Measurements from ENCODE around the gene SH3BGRL2.
"Not testable (repeated sequence)": the region's sequence is repeated elsewhere in the genome, so short reads cannot be mapped to it uniquely, and the experiment has no call there.

The SH3BGRL2 gene

GRCh38 chr6:79704200-79704599 is 73.1 kb downstream of the SH3BGRL2 start:
- no peak for DNase-seq

GRCh38 chr6:79705456-79705995 is 74.4 kb downstream of the SH3BGRL2 start:
- no peak for DNase-seq

DNA sequence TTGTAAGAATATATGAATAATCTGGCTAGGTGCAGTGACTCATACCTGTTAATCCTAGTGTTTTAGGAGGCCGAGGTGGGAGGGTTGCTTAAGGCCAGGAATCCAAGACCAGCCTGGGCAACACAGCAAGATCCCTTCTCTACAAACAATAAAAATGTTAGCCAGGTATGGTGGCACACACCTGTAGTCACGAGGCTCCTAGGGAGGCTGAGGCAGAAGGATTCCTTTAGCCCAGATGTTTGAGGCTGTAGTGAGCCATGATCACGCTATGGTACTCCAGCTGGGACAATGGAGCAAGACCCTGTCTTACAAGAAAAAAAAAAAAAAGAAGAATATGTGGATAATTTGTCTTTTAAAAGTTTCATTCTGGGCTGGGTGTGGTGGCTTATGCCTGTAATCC is 75.4 kb downstream of the SH3BGRL2 start:
- no peak for DNase-seq

- DNase-seq, result no peak
Observed at GRCh38 chr6:79707621-79708020, 76.5 kb downstream of the SH3BGRL2 start.

DNA sequence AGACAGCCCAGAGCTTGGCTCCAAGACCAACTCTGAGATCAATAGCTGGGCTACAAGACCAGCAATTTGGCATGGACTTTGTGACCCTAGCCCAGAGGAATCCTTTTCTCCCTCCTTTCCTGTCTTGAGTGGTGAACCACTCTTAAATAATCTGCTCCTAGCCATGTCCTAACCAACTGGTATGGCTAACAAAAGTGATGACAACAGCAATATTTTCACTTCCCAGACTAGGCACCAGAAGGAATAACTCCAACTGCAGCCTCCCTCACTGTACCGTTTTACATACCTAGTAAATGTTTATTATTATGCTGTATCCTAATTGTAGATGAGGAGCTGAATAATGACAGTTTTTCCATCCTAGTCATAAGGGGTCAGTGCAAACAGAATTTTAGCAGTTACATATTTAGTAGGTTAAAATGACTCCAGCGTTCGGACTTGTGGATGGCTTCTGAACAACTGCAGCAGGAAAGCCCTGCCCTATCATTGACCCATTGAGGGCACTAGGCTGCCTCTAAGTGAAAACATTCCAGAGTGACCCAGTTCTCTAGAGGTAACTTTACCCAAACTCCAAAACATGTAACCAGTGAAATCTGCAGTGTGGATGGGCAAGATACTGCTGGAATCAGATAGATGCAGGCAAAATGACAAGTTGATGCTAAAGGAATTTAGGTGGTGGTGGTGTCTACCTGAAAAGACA is 77.1 kb downstream of the SH3BGRL2 start:
- DNase-seq, result no peak

GRCh38 chr6:79710127-79710526 is 79.0 kb downstream of the SH3BGRL2 start:
- DNase-seq, result no peak

- DNase-seq, result no peak
Observed at GRCh38 chr6:79711167-79711566, 80.0 kb downstream of the SH3BGRL2 start.

DNA sequence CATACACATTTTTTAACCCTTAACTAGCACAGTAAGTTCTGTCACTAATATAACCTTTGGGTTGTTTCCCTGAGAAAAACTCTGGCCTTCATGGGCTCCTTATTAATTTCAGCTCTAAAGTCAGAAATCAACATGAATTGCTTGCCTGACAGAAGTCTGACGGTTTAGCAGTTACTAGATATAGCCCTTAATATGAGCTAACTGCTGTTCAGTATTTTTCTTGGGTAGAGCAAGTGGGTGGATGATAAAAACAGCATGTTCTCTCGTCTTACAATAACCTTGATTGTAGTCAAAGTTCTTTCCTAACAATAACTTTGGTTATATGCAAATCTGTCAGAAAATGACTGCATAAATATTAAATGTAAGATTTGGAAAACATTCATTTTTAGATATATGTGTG is 81.0 kb downstream of the SH3BGRL2 start:
- no peak for DNase-seq

DNA sequence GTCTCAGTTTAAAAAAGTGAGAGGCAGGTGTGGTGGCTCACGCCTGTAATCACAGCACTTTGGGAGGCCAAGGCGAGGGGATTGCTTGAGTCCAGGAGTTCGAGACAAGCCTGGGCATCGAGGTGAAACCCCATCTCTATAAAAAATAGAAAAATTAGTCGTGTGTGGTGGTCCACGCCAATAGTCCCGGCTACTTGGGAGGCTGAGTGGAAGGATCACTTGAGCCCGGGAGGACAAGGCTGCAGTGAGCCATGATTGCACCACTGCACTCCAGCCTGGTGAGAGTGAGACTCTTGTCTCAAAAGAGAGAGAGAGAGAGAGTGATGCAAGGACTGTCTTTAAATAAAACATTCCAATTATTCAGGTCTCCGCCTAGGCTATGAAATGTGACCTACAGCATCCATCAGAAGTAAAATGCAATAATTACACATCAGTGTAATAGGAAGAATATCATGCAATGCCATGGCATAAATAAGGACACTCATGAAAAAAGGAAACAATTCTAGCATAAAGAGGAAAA is 81.5 kb downstream of the SH3BGRL2 start:
- no peak for DNase-seq

GRCh38 chr6:79713701-79714322 is 82.7 kb downstream of the SH3BGRL2 start:
- DNase-seq, result peak; percentile 43

DNA sequence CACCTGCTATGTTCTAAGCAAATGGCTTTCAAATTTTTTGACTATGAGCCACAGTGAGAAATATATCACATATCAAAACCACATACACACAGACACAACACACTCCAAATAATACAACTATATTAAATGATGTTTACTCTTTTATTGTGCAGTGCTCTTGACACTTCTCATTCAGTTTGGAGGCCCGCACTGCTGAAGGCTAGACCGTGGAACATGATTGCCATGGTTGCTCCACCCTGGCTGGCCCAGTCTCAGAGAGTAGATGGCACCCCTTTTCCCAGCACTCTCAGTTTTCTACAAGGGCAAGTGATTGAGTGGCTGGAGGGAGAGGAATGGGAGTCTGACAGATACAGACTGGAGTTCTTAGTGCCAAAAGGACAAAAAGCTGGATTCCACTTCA is 86.9 kb downstream of the SH3BGRL2 start:
- no peak for DNase-seq

DNA sequence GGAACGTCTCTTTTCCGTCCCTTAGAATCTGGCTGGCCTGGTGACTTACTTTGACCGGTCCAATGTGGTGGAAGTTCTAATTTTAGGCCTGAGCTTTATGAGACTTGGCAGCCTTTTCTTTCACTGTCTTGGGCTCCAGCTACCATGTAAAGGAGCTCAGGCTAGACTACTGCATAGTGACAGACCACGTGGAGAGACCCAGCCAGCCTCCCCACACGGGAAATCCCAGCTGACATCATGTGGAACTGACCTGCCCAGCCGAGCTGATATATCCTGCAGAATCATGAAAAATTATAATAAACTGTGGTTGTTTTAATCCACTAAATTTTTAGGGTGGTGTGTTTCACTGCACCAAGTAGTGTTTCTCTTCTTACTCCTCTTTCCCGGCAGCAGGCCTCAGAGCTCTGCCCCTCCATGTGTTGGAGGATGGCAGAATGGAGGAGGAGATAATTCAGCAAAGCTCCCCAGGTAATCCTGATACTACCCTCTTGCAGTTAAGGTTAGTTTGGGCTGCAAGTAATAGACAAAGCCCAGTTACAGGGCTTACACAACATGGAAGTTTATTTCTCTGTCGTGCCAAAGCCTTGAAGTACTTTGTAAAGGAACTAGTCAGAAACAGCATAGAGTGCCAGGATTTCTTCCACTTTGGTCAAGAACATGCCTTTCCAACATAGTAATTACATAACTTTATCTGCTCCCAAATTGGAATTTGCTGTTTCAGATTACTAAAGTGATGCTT is 87.5 kb downstream of the SH3BGRL2 start:
- peak; percentile 17 for DNase-seq

GRCh38 chr6:79719248-79719960 is 88.3 kb downstream of the SH3BGRL2 start:
- DNase-seq, result peak; percentile 52

- DNase-seq, result no peak
Observed at GRCh38 chr6:79724816-79725215, 93.7 kb downstream of the SH3BGRL2 start.

DNA sequence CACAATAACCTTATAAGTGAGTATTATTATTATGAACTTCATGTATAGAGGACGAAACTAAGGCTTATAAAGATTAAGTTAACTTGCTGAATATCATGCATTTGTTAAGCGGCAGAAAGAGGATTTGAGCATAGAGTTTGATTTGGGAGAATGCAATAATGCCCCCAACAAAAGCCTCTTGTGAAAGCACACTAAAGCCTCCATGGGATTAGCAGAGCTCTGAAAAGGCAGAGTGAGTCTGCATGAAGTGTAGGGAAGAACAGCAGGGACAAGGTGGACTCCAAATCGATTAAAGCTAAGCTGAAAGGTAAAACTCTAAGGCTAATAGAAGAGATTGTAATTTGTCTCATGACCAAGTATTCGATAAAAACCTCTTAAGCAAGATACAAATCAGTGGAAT is 100.3 kb downstream of the SH3BGRL2 start:
- DNase-seq, result no peak

- DNase-seq, result no peak
Observed at GRCh38 chr6:79733388-79733787, 102.3 kb downstream of the SH3BGRL2 start.

DNA sequence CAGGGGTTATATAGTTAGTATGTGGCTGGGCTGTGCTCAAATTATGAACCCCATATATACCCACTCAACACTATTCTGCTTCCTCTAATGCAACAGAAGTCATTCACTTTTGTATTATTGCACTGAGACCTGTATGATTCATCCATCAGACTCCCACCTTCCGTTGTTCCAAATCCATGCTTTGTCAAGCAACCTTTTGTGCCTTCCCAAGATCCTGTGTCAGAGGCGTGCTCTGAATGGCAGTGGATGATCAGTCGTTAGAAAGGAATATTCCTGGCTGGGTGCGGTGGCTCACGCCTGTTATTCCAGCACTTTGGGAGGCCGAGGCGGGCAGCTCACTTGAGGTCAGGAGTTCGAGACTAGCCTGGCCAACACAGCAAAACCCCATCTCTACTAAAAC is 103.2 kb downstream of the SH3BGRL2 start:
- no peak for DNase-seq

DNA sequence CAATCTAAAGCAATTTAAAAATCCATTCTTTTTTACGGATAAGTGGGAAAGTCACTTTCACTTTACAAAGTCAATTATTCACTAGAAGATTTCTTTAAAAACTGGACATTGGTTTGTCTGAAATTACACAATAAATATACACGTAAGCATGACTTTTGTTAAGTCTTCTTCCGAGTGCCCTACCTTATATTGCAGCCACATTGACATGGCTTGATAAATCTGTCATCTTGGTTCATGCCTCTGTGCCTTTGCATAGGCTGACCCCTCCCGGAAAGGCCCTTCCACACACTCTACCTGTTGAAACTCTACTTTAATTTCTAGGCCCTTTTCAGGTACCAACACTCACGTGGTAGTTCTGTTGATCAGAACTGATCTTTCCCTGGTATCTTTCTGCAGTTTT is 104.1 kb downstream of the SH3BGRL2 start:
- DNase-seq, result no peak

- DNase-seq, result no peak
Observed at GRCh38 chr6:79737172-79737571, 106.0 kb downstream of the SH3BGRL2 start.

GRCh38 chr6:79742030-79742429 is 110.9 kb downstream of the SH3BGRL2 start:
- DNase-seq, result no peak

- not testable (repeated sequence) for DNase-seq
Observed at GRCh38 chr6:79745282-79745681, 114.2 kb downstream of the SH3BGRL2 start.

GRCh38 chr6:79746325-79746724 is 115.2 kb downstream of the SH3BGRL2 start:
- not testable (repeated sequence) for DNase-seq

DNA sequence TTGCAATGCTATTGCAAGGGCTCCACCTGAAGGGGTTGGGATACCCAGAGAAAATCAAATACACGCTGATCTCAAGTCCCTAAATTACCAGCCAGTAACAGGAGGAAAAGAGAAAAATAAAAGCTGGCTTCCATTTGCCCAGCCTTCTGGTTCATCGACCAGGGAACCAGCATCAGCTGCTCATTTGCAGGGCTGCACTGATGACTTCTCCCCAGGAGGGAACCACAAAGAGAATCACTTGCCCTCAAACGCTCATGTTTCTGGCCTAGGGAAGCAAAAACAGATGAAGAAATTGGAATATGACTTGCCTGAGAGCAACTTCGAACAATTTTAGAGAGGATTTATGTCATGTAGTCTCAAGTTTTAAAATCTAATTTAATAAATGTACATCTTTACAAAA is 119.7 kb downstream of the SH3BGRL2 start:
- peak; percentile 6 for DNase-seq
